ENCODE data around the gene RALGAPA2. TPM values are rescaled to one million over a fixed set of nuclear protein-coding genes. Genes with fewer than 3 reads are reported as not detected.

Gene RALGAPA2
- total and polyA plus RNA-seq, 2 of the 13 experiments (the other 11 are each of a cell fraction or from before 2014, with no cell fraction given), result 13.8 to 17.7 TPM

GRCh38 chr20:20439602-20440190 is 272.7 kb downstream of the RALGAPA2 start (continued):
- TF ChIP-seq TFAP4 (IDR thresholded peaks at IDR 0.05; ENCODE audit: borderline replicate concordance, low read depth) (peak; percentile 39; the same call in 1 of the 2 replicates), FOXA3 (CRISPR knock-in tag; IDR thresholded peaks at IDR 0.05) (peak; percentile 62), HNF4G (IDR thresholded peaks at IDR 0.05; ENCODE audit: borderline replicate concordance, low read depth, low read length) (0 out of 2 replicates have a peak, but pooled peaks have one; percentile 21), HNF4G (CRISPR knock-in tag; IDR thresholded peaks at IDR 0.05; ENCODE audit: borderline replicate concordance, low read depth) (no peak), HNF4A (CRISPR knock-in tag; IDR thresholded peaks at IDR 0.05) (peak; percentile 77)

GRCh38 chr20:20437314-20437713 is 275.1 kb downstream of the RALGAPA2 start:
- peaks cover 23% of the 10 kb centered on the region for H3K4me1 ChIP-seq (ENCODE audit: insufficient read depth, low read length)
- H3K9ac ChIP-seq (ENCODE audit: insufficient read depth, low read depth, low read length), result no peak overlapping the region
- H4K20me1 ChIP-seq (ENCODE audit: insufficient read depth, low read length), result no peaks in the 10 kb centered on the region
- WGBS (ENCODE audit: low lambda C conversion rate), result 95% methylated on average over 7 of the region's 7 CpGs
- H3K4me2 ChIP-seq (ENCODE audit: low read depth, low read length), result no peak overlapping the region
- in situ Hi-C loops (cut with HindIII; ENCODE audit: extremely low pct_ligation_motif_present, low pct_unique_long_range_greater_than_20kb) (no loop called here), intact Hi-C loops (cut with micrococcal nuclease; ENCODE audit: unreplicated experiment) (no loop called here)
- no peaks in the 10 kb centered on the region for H3K27me3 ChIP-seq (ENCODE audit: control insufficient read depth in 1 of 2, insufficient read depth in 2 of 2, low read length in 2 of 2)
- POLR2A ChIA-PET, result no interaction called here
- ATAC-seq (no peak), FAIRE-seq (no peak), DNase-seq (ENCODE audit: low spot score) (no peak)
- H3K27ac ChIP-seq (ENCODE audit: extremely low read length, insufficient read depth, low read length), result no peak overlapping the region
- H3K79me2 ChIP-seq (ENCODE audit: insufficient read depth, low read length), result no peaks in the 10 kb centered on the region
- H3K36me3 ChIP-seq (replicated peaks in 1 of 2; ENCODE audit: control insufficient read depth in 1 of 2, insufficient read depth in 2 of 2, low read length in 2 of 2), result peaks cover 0 to 3% of the 10 kb centered on the region in 2 experiments; a peak in 1 of 5 replicates
- H3K9me3 ChIP-seq (ENCODE audit: low read length), result no peaks in the 10 kb centered on the region
- BruUV-seq (replicated peaks), result no TSS peak
- H3K4me3 ChIP-seq (replicated peaks in 1 of 3; ENCODE audit: insufficient read depth in 1 of 3, low read depth in 2 of 3, low read length in 3 of 3), result no peak overlapping the region
- H2AFZ ChIP-seq (ENCODE audit: low read length), result no peak overlapping the region
- CTCF ChIA-PET (ENCODE audit: low intra/inter-chr PET ratio, low total read pairs), result no interaction called here
- peak; percentile 6; the same call in 1 of the 2 replicates for TF ChIP-seq ZNF687 (CRISPR knock-in tag; IDR thresholded peaks at IDR 0.05)
- no peak for TF ChIP-seq BATF2 (CRISPR knock-in tag; IDR thresholded peaks at IDR 0.05)
- no peak for TF ChIP-seq SRSF4 (IDR thresholded peaks at IDR 0.05; ENCODE audit: low read depth, low read length, poor library complexity, severe bottlenecking)
- 0 out of 2 replicates have a peak, but pooled peaks have one; percentile 8 for TF ChIP-seq CTCF (CRISPR knock-in tag; IDR thresholded peaks at IDR 0.05)
- TF ChIP-seq SSRP1 (CRISPR knock-in tag; IDR thresholded peaks at IDR 0.05), result no peak

Data from HepG2 (cell line).